Fibroblast of the aortic adventitia (primary cell): ENCODE results near the gene C11orf52. TPM values are rescaled to one million over a fixed set of nuclear protein-coding genes. Genes with fewer than 3 reads are reported as not detected.

Experiments used
- DNase-seq: peaks from one replicate; pipeline ENCODE4 v3.0.0-alpha.2; 2010; ENCODE audit warnings: low read depth
- H3K4me3 ChIP-seq: 2 replicates; pipeline ENCODE4 v1.5.1; 2011; ENCODE audit warnings: low read depth, mild to moderate bottlenecking, control low read depth, low read length, moderate library complexity
- CTCF ChIP-seq: IDR thresholded peaks from 2 replicates; pipeline ENCODE4 v1.5.1; 2011; ENCODE audit warnings: mild to moderate bottlenecking, low read length, control low read depth, inconsistent platforms; ENCODE audit not compliant: insufficient read depth
- total RNA-seq: library from RNA; depleted of rRNA; stranded (reverse); fragments of >200 nt; gene quantifications from 2 replicates; pipeline ENCODE4 v1.2.3, GENCODE V29; 2012; ENCODE audit warnings: low replicate concordance

C11orf52 gene, protein sequence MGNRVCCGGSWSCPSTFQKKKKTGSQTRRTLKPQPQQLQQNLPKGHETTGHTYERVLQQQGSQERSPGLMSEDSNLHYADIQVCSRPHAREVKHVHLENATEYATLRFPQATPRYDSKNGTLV
- 0.63 TPM in 1 of 2 replicates, not detected in the other for total RNA-seq

DNA sequence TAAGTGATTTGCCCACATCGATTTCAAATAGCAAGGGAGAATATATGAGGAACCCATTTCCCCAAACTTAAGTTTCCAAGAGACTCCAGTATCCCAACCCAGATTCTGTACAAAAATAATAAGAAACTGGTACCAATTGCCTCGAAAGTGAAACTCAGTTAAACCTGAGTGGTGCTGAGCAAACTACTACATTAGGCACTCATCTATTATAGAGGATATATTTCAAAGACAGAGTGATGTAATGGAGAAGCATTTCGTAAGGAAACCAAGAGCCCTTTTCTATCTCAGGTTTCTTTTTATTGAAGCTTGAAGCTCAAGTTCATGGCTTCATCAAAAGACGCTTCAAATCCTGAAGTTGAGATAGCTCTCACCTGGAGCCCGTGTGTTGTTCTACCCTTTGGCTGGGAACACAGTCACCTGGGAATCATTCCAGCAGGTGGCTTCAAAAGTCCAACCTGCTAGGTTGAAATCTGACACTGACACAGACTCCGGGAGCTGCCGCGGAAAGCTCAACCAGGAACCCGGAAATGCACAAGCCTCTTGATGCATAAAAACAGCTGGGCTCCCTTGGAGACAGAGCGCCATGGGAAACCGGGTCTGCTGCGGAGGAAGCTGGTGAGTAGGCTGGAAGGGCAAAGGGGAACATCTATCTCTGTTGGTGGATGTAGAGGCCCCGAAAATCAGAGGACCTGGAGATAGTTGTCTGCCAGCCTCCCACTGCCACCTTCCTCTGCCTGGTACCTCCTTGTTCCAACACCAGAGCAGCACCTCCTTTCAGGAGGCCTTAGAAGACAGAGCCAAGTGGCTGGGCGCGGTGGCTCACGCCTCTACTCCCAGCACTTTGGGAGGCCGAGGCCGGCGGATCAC, at the start of gene C11orf52:
TSS of gene C11orf52 (plus strand) at position 524 of the 867 bp plus-strand sequence. CDS start at position 584, 60 bp downstream.
- TF ChIP-seq CTCF, result no peak
- no peak for DNase-seq
- no peak within 1 kb of the TSS for H3K4me3 ChIP-seq

GRCh38 chr11:111870113-111870512, 48.6 kb upstream of the C11orf52 start:
- H3K4me3 ChIP-seq, result no peak overlapping the region
- DNase-seq, result no peak
- no peak for TF ChIP-seq CTCF

DNA sequence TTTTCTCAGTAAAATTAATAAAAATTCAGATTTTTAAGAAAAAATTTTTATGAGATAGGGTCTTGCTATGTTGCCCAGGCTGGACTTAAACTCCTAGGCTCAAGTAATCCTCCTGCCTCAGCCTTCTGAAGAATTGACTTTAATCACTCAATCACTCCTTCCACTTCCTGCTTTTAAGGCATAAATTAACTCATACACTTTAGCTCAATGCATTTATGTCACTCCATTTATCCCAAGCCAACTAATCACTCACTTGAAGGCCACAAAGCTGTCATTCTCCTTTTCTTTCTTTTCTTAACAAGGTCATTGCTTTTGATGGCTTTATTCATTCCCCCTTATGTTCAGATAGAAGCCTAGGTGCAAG, 48.2 kb upstream of the C11orf52 start:
- TF ChIP-seq CTCF, result no peak
- DNase-seq, result no peak
- peak overlapping the region; percentile 89 for H3K4me3 ChIP-seq

DNA sequence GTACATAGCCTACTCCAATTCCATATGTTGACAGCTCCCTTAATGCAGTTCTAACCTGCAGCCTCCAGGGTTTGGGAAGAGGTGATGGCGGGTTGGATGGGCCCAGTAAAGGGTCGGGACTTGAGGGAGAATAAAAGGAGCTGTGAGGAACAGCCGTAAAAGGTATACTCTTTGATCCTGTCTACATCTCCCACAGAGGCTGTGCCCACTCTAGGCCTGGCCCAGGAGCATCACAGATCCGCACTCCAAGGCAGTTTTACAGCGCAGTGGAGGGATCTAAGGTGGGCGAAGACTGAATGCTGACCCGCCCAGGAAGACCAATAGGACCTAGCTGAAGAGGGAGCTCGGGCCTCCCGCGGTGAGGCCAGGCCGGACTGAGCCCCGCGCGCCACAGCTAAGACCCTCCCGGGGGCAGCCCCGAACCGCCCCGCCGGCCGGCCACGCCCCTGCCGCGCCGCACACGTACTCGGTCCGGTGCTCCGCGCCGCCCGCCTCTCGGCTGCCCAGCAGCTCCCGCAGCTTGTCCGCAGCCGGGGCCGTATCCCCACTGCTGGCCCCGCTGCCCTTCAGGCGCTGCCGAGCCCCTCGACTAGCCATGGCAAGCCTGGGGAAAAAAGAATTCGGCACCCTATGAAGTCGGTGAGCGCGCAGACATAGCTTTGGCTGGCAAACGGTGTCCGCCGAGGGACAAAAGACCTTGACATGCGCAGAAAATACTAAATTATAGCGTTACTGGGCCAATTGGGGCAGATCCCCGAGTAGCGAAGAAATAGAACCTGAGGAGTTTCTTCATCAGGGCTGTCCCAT, 47.6 kb upstream of the C11orf52 start, which contains the start of gene ALG9:
TSS of gene ALG9 (minus strand) at position 696 of the 807 bp plus-strand sequence. CDS start at position 597, 99 bp downstream.
- DNase-seq, result peak; percentile 90
- H3K4me3 ChIP-seq, result peak within 1 kb of the TSS; percentile 89
- TF ChIP-seq CTCF, result peak; percentile 61

DNA sequence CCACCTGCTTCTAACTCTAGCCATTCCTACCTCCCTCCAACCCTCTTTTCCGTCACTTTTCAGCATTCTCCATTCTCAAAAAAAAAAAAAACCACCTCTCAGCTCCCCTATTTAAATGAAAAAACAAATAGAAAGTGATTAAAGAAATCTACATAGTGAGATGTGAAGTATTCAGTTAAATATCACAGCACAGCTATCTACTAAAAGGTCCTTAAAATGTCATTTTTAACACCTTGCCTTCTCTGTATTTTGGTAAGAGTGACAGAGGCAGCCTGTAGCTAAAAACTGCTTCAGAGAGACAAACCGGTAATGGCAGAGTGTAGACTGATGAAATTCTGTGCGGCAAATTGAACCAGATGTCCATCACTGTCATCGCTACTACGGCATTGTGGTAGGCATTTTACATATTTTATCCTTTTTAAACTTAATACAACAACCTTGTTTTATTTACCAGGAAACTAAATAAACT, 47.0 kb upstream of the C11orf52 start:
- TF ChIP-seq CTCF, result no peak
- DNase-seq, result no peak
- peak overlapping the region; percentile 89 for H3K4me3 ChIP-seq

GRCh38 chr11:111878385-111878848, 40.3 kb upstream of the C11orf52 start:
- peak; percentile 40 for DNase-seq
- no peak for TF ChIP-seq CTCF
- H3K4me3 ChIP-seq, result peak overlapping the region; percentile 78
